ENCODE data around the gene KLHL29.
A peak's percentile ranks its signal among the peaks of the same experiment; 100 is the strongest.

The KLHL29 gene

DNA sequence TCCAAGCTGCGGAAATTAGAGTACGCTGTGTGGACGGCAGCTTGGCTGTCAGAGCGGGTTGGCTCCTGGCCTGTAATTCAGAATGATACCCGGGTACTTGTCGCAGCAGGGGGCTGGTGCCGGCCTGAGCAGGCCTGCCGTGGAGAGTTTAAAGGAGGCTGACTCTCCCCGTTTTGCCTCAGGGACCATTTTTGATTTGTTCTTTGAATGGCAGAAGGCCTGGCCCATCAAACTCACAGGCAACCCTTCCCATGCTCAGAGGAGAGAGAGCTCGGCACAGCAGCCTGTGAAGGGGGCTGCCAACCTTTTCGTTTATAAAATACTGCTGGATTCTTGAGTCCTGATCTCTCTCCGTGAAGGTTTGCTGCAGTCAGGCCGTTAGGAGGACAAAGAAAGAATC lies 151.3 kb downstream of the KLHL29 start:
- peak; percentile 54 for DNase-seq

DNA sequence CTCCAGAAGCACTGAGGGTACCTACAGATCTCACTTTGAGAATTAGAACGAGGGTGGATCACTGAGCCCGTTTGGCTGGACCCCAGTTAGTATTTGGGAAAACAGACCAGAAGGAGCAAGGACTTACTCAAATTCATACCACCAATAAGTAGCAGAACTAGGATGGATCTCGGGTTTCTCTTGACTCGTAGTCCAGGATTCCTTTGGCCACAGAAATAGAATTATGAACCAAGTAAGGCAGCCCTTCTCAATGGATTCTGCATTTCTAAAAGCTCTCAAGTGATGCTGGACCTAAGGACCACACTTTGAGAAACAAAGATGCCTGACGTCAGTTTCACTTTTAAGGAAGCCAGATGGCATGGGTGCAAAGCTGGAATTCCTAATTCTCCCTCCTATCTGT lies 153.0 kb downstream of the KLHL29 start:
- no peak for DNase-seq

DNA sequence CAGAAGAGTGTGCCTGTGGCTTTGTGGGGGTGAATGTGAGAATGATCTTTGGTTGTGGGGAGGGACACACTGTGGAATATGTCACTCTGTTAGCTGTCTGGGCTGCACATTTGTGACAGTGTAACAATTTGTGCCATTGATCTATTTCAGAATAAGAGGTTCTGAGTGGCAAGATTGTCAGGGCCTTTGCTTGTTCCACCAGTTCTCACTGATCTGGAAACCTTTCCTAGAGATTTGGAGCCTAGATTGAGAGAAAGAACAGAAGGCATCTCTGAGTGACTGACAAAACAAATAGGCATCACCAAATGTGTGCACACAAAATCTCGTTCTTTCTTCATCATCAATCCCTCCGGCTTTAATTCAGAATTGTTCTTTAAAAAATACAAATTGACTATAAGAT lies 153.6 kb downstream of the KLHL29 start:
- peak; percentile 46 for DNase-seq

DNA sequence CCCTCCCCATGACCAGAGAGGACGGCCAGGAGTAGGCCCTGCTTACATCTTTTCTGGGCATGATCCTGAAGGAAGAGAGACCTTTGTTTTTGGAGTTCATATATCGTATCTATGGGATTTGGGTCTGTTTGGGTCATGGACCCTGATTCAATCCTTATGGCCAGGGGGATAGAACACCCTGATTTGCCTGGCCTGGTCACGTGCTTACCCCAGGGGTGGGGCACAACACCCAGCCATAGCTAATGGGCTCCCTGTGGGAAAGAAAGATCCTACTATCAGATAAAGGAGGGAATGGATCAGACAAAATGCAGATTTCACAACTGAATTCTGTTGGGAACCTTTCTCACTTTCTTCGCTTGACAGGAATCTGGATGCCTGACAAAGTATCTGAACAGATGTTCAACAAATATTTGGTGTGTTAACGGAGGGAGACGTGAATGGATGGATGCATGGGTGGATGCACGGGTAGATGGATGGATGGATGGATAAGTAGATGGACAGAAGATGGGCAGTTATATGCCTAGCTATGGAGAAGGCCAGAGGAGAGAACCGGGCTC lies 155.9 kb downstream of the KLHL29 start:
- DNase-seq, result peak; percentile 24

DNA sequence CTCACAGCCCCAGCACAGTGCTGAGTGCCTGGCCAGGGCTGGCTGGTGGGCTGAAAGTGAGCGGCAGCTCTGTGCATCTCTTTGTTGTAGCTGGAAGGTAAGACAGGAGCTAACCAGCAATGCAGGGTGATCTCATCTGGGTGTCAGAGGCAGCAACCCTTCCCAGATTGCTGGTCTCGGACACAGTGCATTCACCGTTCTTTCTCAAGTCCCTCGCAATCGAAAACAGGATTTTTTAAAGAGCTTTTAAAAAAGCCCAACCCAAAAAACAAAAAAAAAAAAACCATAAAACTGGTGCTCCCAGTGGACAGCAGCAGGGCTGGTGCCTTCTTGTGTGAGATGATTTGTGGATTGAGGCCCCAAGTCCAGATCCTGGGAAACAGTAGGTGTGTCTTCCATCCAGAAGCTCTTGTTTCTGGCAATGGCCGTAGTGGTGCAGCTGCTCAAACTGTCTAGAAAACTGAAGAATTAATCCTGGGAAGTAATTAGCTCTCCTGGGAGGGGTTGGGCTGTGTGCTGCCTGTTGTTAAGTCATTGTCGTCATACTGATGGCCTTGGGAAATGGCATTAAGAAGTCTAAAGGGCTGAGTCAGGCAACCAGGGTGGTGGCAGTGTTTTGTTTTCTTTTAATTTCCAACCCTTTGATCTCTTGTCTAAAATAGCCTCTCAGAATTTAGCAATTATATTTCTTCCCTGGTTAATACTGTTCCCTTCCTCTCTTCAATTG lies 156.7 kb downstream of the KLHL29 start:
- peak; percentile 47 for DNase-seq

DNA sequence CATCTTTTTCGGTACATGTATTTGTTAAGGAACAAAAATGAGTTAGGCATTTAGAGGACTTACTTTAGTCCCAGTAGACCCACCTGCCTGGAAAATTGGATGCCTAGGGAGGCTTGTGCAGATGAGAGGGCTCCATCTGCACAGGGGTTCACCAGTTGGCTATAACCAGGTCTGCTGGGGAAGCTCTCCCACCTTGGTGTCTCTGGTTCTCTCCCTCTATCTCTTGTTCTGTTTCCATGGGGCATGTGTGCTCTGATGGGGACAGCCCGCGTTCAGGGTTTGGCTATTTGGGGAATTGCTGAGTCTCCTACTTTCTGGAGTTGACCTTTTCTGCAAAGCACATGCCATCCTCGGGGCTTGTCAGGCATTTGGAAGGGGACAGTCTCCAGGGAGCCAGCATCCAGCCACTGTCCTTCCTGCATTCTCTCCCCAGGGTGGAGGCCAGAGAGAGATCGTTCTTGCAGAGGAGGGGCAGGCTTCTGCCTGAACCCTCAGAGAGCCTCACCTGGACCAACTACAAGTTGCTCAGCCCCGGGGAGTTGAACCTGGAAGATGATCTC lies 157.3 kb downstream of the KLHL29 start:
- no peak for DNase-seq

DNA sequence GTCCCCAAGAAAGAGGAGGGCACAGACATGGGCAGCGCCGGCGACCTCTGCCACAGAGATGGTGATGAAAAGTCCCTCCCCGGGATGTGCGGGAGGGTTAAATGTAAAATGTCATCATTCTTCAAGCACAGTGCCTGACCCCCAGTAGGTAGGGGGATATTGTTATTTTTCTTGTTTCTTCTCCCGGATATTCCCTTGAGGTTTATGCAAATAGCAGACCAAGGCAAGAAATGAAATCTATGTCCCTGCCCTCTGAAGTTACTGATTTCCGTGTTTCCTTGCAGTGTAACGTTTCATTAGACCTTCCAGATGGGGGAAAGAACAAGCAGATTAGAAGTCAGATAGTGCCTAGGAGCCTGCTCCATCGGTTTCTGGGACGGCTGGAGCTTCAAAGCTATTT lies 158.3 kb downstream of the KLHL29 start:
- no peak for DNase-seq

DNA sequence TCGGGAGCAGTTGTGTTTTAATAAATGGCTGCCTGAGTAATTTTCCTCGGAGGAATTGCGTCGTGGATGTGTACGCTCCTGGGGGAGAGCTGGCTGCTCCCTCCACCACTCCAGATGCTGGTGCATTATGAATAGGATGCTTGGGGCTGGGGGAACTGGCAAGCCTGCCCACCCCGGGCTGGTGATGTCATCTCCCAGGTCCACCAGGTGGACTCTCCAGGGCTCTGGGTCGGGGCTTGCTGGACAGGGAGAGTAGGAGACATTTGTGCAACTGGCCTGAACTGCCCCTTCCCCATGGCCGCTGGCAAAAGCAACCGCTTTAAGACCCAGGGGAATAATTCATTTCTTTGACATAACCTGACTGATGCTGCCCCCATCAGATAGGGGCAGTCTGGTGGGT lies 158.7 kb downstream of the KLHL29 start:
- no peak for DNase-seq

DNA sequence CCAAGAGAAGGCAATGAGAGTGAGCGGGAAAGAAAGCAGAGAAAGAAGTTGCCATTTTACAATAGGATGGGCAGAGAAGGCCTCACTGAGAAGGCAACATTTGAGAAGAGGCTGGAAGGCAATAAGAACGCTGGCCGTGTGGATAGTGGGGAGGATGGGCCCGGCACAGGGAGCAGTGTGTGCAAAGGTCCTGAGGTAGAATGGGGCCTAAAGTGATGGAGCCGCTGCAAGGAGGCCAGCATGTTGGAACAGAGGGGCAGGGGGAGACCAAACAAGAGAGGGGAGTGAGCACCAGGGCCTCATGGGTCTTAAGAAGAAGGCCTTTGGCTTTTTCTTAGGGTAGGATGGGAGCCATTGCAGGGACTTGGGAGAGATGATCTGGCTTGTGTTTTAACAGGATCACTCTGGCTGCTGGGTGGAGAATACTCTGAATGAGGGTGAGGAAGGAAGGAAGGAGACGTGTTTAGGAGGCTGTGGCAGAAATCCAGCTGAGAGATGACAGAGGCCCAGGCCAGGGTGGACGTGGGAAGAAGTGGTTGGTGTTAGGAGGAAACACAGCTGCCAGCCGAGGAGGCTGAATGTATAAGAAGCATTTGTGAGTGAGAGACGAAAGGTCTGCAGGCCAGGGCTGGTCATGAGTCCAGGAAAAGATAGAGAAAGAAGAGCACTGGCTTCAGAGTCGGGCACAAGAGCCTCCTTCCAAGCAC lies 159.8 kb downstream of the KLHL29 start:
- DNase-seq, result no peak

DNA sequence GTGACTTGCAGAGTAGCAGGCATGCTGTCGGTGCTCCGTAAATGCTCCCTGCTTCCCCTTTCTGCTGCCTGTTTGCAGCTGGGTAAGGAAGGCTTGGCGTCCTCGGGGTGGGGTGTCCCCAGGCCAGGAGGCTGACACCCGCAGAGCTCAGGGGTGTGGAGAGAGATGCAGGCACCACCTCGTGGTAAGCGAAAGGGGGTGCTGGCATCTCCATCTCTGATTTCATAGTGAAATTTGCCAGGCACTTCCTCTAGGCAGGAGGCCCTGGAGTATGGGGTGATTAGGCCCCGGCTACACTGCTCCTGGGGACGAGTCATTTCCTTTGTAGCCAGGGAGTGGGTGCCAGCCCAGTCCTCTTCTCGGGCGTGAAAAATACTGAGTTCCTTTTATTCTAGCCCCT lies 160.4 kb downstream of the KLHL29 start:
- peak; percentile 54 for DNase-seq

DNA sequence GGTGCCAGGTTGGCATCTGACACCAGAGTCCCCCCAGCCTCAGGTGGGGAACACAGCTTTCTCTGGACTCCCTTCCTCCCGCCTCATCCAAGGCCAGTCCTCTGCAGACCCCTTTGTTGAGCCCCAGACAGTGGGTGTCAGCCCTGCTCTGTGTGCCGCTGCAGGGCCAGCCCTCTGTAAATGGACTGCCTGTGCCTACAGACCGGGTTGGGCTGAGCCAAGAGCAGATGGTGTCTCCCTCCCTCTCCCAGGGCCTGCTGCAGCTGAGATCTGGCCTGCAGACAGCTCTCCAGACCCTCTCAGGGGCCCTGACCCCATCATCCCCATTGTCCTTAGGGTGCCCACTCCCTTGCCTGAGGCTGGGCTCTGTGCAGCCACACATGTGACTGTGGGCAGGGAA lies 160.8 kb downstream of the KLHL29 start:
- peak; percentile 64 for DNase-seq

DNA sequence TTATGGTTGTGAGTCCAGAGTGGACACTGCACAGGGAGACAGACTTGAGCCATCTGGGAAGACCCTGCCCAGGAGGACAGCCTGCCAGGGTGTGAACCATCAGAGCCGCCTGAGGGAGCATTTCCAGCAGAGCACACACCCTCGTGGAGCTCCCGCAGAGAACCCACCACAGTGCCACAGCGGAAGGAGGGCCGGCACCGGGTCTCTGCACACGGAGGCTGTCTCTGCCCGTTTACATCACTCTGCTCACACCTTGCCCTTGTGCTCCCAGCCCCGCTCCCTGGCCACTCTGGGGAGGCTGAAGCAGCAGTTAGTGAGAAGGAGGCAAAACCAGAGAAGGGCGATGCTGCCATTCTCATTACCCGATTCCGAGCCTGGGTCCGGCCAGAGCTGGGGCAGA lies 161.9 kb downstream of the KLHL29 start:
- no peak for DNase-seq

DNA sequence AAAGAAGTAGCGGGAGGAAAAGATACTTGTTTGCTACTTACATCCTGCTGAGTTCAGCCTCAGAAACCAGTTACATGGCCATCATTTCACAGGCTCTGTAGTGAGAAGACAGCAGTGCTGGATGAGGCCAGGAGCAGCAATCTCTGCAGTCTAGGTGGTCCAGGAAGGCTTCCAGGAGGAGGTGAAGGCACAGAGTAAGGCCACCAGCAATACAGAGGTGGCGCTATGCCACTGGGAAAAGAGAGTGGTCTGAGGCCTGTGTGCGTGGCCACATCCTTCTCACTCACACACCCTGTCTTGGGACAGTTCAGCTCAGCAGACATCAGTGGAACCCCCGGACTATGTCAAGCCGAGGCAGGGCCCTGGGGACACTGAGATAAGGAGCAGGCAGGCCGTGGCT lies 162.7 kb downstream of the KLHL29 start:
- no peak for DNase-seq

DNA sequence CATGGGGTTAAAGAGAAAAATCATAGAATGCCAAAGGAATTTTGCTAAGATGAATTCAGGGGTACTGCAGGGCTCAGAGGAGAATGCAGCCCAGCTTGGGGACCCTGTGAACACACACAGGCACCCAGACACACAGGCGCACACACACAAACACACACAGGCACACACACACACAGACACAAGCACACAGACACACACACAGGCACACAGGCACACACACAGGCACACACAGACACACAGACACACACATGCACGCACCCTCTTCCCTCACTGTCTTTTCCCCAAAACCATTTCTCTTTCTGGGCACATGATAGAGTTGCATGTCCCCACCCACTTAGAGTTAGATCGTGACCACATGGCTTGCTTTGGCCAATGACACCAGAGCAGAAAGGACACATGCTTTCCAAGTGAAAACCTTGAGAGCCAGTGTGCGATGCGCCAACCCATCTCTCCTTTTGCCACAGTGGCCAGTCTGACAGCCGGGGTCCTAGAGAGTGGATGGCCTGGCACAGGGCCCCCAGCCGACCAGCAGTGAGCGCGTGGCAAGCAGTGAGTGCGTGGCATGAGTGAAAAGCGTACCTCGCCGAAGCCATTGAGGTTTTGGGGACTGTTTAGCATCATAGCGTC lies 163.3 kb downstream of the KLHL29 start:
- DNase-seq, result peak; percentile 36

DNA sequence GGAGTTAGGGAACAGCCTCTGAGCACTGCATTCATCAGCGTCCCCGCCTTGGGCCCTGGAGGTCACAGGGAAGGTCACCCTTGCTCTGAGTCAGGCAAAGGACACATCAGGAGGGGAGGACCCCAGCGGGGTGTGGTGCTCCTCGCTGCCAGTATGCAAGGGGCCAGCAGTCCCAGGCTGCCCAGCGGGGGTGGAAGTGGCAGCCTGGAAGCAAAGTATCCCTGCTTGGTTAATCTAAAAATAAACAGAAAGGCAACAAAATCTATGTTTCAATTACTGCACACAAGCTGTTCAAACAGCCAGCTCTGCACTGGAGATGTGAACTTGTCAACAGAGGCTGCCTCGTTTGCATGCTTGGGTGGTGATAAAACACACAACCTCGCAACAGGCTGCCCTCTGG lies 164.1 kb downstream of the KLHL29 start:
- DNase-seq, result peak; percentile 91

DNA sequence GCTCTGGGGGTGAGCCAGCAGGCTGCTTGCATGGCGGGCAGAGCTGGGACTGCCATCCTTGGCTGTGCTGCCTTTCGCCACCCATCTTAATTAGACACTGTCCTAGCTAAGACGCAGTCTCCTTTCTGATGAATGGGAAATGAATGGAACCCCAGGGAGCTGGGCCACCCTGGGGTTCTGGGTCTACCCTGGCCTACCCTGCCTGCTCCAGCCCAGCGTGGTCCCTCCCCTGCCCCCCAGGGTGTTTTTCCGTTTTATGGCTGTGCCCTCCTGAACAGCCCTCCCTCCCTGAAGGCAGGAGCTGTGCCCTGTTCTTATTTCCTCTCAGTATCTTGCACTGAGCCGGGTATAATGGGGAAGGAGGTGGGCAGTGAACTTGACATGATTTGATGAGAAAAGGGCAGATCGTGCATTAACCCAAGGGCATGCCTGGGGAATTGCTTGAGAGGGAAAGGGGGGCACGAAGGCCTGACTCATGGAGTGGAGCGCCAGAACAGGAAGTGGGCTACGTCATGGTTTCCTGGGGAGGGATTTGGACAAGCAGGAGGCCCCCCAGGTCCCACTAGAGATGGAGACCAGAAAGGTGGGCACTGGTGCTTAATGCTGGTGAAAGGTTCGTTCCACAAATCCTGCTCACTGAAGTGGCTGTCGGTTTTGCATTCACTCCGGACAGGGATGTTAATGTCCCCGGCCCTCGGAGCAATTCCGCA lies 165.0 kb downstream of the KLHL29 start:
- DNase-seq, result no peak

DNA sequence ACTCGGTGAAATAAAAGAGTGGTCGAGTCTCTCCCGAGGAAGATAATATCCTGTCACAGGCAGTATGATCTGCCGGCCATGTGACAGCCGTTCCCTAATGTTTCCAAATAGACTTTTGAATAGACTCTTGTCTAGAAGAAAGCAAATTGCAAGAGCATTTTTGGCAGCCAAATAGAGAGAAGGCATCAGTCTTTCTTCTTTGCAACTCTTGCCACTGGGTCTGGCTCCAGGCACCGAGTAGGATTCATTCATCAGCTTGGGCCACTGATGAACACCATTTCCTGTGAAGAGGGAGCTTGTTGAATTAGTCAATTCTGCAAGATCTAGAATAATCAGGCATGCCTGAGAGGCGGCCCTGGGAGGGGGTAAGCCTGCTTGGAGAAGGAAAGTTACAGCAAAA lies 165.6 kb downstream of the KLHL29 start:
- no peak for DNase-seq

DNA sequence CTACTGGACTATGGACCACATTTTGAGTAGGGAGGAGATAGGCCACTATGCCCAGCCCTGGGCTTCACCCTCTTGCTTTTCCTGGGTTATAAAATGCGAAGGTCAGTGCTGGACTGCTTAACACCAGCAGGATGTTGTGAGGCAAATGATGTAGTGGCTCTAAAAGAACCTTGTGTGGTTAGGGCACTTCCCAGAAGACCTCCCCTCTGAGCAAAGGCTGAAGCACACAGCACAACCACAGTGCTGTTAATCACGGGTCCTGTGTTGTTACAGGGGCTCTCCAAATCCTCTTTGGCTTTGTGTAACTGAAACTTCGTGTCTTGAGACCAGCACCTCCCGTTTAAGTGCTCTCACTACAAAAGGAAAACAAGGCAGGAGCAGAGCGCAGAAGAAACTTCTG lies 166.9 kb downstream of the KLHL29 start:
- no peak for DNase-seq

DNA sequence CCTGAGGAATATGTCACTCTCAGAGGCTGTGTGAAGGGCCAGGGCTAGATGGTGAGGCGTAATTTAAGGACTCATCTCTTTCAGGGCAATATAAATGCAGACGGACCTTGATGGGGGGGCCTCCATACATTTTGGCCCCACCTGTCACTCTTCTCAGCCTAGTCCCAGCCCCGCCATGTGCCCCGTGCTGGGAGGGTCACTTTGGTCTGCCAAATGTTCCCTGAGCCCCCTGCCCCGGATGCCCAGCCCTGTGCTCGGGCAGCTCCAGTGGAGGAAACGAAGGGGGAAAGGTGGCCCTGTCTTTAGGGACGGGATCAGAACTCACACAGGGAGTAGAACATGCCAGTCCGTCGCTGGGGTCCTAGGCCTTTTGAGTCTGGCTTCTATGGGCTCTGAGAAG lies 168.6 kb downstream of the KLHL29 start:
- DNase-seq, result no peak

DNA sequence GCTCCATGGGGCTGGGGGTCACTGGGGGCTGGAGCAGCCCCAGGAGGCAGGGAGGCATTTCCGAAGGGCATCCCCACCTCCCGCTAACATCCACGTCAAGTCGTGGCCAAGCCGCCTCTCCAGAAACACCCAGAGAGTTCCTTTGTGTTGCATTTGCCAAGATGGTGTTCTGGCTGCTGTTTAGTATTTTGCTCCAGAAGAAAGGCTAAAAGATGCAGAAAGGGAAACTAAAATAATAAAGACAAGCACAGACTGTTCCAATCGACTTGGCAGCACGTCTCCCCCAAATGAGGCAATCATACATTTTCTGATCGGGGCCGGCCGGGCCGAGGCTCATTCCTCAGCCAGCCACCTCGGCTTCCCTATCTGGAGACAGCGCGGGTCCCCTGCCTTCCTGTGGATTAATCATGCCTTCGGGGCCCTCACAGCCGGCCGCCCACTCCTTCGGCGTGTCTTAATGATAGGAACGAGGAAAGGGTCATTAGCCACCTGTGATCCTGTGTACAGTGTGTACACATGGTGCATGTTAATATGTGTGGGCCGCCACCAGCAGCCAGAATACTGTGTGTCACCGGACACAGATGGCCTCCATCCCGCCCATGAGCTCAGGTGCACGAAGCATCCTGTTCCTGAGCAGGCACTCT lies 169.2 kb downstream of the KLHL29 start:
- DNase-seq, result no peak

DNA sequence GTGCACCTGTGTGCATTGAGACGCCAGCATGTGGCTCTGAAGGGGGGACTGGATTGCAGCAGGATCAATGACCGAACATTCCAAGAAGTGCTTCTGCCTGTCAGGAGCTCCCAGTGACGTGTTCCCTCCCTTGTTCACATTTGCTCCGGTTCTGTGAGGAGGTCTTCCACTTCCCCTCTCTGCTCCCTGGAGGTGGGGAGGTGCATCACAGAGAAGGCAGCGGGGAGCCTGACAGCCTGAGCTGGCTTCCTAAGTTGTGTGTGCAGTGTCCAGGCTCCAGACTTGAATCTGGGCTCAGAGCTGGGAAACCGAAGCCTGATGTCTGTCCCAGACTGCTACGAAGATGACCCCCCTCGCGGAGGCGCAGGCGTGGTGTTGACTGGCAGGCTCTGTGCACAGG lies 171.0 kb downstream of the KLHL29 start:
- DNase-seq, result no peak

DNA sequence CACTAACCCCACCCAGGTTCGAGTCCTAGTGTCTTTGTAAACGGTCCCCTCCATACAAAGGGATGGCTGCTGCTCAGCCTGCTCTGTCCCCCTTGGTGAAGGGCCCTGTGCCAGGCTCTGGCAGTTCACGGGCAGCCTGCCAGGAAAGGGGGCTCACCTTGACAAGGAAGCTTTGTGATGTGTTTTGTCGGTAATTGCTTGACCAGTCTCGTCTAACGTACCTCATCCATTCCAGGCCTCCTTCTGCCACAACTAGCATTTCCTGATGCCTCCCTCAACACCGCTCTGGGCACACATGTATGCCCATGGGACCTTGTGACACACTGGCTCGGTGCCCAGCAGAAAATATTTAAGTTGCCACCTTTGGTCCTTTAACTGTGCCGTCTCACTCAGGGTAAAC lies 171.9 kb downstream of the KLHL29 start:
- no peak for DNase-seq

DNA sequence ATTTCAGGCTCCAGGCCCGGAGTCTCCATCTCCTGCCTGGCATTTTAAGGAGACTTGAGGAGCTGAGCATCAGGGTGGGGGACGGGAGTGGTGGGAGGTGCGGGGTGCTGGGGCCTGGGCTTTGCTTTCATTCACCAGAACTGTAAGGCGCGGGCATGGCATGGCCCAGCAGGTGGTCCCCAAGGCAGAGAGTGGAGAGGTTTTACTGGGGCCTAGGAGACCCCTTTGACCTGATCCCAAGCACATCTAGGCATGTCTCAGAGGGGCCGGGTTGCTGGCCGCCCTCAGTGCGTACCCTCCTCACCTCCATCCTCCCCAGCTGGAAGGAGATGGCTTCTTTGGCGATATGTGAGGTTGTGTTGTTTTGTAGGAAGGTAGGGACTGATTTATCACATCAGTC lies 172.5 kb downstream of the KLHL29 start:
- no peak for DNase-seq

Measured in NCI-H1694 treated with DMSO at 0.1 percent for 48 hours (cell line).